Tibial nerve (tissue), 4 donors: ENCODE data around the gene RIPOR1.

Source experiments
- EP300 ChIP-seq, 2 donors: sonication (generic); formaldehyde crosslinking; IDR thresholded peaks; one replicate each; pipeline ENCODE4 v1.6.1; 2017; ENCODE audit warnings: antibody characterized with exemption in 2 of 2, mild to moderate bottlenecking in 1 of 2
- TF ChIP-seq, protein P1 (sequence below), 5 experiments: fragments of 200-600 bp in 3 of 5; fragments of 450-650 bp in 2 of 5; sonication (generic) in 3 of 5; IDR thresholded peaks; one replicate each; pipeline ENCODE4 v1.5.1; 2016 to 2019; ENCODE audit warnings: antibody characterized with exemption in 5 of 5, mild to moderate bottlenecking in 3 of 5, moderate library complexity in 2 of 5

DNA sequence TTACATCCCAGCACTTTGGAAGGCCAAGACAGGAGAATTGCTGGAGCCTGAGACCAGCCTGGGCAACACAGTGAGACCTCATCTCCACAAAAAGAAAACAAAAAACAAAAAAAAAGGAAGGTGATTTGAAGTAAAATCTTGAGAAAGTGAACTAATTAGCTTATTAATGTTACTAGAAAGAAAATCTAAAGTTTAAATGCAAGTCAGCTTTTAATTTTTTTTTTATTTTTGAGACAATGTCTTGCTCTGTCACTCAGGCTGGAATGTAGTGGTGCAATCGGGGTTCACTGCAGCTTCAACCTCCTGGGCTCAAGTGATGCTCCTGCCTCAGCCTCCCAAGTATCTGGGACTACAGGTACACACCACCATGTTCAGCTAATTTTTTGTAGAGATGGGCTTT lies 30.2 kb downstream of the RIPOR1 start:
- TF ChIP-seq, protein P1, sequence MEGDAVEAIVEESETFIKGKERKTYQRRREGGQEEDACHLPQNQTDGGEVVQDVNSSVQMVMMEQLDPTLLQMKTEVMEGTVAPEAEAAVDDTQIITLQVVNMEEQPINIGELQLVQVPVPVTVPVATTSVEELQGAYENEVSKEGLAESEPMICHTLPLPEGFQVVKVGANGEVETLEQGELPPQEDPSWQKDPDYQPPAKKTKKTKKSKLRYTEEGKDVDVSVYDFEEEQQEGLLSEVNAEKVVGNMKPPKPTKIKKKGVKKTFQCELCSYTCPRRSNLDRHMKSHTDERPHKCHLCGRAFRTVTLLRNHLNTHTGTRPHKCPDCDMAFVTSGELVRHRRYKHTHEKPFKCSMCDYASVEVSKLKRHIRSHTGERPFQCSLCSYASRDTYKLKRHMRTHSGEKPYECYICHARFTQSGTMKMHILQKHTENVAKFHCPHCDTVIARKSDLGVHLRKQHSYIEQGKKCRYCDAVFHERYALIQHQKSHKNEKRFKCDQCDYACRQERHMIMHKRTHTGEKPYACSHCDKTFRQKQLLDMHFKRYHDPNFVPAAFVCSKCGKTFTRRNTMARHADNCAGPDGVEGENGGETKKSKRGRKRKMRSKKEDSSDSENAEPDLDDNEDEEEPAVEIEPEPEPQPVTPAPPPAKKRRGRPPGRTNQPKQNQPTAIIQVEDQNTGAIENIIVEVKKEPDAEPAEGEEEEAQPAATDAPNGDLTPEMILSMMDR (IDR thresholded peaks at IDR 0.05): no peak
- no peak for TF ChIP-seq EP300 (IDR thresholded peaks at IDR 0.05)
